Femur (tissue), 1 donor: ENCODE results near the gene MUC5AC.

ENCODE experiments used
- DNase-seq: peaks from one replicate; pipeline ENCODE4 v3.0.0-alpha.2; 2017

MUC5AC gene

GRCh38 chr11:1197886-1198560, 40.3 kb downstream of the MUC5AC start:
- peak; percentile 9 for DNase-seq

GRCh38 chr11:1198561-1199240, 40.9 kb downstream of the MUC5AC start:
- DNase-seq: peak; percentile 12

GRCh38 chr11:1199241-1199750, 41.5 kb downstream of the MUC5AC start:
- peak; percentile 3 for DNase-seq

GRCh38 chr11:1199751-1200610, 42.2 kb downstream of the MUC5AC start:
- DNase-seq: peak; percentile 16

- no peak for DNase-seq
Measured at GRCh38 chr11:1200611-1201191, 42.9 kb downstream of the MUC5AC start.

GRCh38 chr11:1201395-1202153, 43.8 kb downstream of the MUC5AC start:
- DNase-seq: no peak

- peak; percentile 18 for DNase-seq
Measured at GRCh38 chr11:1202154-1202775, 44.5 kb downstream of the MUC5AC start.

- DNase-seq: peak; percentile 54
Measured at GRCh38 chr11:1202776-1203504, 45.2 kb downstream of the MUC5AC start.

- DNase-seq: peak; percentile 16
Measured at GRCh38 chr11:1203505-1204271, 45.9 kb downstream of the MUC5AC start.

GRCh38 chr11:1204381-1205101, 46.8 kb downstream of the MUC5AC start:
- peak; percentile 11 for DNase-seq

- DNase-seq: peak; percentile 6
Measured at GRCh38 chr11:1205121-1205986, 47.6 kb downstream of the MUC5AC start.

- peak; percentile 5 for DNase-seq
Measured at GRCh38 chr11:1205987-1206331, 48.2 kb downstream of the MUC5AC start.

- peak; percentile 18 for DNase-seq
Measured at GRCh38 chr11:1206391-1207271, 48.9 kb downstream of the MUC5AC start.

GRCh38 chr11:1207401-1208143, 49.8 kb downstream of the MUC5AC start:
- peak; percentile 11 for DNase-seq

- DNase-seq: no peak
Measured at GRCh38 chr11:1208144-1208393, 50.3 kb downstream of the MUC5AC start.

GRCh38 chr11:1208394-1209261, 50.9 kb downstream of the MUC5AC start:
- DNase-seq: peak; percentile 7
